GM21529 (cell line): Measurements from ENCODE around the gene RAPGEF5.

Experiments used
- ATAC-seq: cut with Tn5 transposase; IDR thresholded peaks from one replicate; pipeline ENCODE4 v1.9.1; 2021; ENCODE audit not compliant: unreplicated experiment

The RAPGEF5 gene

DNA sequence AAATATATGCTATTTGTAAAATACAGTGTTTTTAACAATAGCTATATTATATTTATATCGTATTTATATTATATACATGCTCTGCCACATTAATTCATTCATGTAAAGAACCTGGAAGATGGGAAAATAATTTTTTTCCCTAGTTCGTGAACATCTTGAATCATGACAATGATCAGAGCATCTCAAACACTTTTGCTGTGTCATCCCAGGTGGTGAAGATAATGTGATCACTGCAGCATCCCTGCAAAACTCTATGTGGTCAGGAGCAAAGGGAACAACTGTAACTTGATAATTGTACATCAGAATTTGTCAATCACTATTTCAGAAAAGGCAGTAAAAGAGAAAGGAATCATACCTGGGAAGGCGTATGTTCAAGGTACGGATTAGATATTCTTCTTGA is 39.3 kb downstream of the RAPGEF5 start:
- ATAC-seq, result no peak

DNA sequence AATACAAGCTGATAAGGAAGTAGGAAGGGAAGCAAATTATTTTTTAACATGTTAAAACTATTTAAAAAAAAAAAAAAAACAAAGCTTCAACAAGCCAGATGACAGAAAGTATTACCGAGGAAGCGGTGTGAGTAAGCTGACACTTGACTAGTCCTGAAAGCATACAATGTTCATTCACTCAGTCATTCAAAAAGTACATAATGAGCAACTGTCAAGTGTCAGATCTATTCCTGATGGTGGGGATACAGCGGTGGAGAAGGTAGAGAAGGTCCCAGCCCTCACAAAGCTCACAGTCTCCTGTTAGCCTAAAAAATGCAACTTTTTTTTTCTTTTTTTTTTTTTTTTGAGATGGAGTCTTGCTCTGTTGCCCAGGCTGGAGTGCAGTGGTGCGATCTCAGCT is 40.0 kb downstream of the RAPGEF5 start:
- no peak for ATAC-seq

DNA sequence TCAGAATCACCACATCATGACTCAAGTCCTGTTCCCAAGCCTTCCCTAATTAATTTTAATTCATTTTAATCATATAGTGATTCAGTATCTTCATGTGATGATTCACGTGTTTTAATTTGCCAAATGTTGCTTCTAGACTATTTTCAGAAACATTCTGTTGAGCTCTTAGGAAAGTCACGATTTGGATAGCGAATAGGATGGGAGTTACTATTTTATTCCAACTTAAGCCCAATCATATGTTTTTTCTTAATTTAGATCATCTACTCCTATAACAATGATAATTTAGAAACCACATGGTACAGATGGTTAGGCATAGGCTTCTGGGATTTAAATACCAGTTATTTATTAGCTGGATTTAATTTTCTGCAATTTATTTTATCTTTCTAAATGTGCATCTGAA is 49.1 kb downstream of the RAPGEF5 start:
- ATAC-seq, result no peak

DNA sequence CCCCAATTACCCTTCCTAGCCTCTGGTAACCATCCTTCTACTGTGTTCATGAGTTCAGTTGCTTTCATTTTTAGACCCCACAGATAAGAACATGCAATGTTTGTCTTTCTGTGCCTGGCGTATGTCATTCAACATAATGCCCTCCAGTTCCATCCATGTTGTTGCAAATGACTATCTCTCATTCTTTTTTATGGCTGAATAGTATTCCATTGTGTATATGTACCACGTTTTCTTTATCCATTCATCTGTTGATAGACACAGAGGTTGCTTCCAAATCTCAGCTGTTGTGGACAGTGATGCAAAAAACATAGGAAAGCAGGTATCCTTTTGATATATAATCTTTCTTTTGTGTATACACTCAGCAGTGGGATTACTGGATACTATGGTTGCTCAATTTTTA is 51.2 kb downstream of the RAPGEF5 start:
- no peak for ATAC-seq

DNA sequence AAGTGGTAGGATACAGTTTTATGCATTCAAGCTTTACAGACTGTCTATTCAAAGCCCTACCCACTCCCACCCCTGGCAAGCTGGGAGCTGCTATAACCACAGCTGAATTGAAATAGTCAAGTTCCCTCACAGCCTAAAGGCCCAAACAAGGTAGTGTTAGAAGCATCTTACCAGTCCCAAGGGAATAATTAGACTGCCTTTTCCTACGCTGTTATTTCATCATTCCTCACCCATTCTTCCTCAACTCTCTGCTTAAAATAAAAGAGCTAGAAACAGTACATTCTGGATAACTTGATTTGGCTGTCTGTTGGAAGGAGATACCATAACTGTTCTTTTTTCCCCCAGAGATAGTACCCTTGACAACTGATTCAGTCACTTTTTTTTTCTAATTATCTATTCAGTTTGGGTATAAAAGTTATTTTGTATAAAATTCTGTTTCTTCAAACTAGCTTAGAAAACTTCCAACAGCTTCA is 54.0 kb downstream of the RAPGEF5 start:
- no peak for ATAC-seq

DNA sequence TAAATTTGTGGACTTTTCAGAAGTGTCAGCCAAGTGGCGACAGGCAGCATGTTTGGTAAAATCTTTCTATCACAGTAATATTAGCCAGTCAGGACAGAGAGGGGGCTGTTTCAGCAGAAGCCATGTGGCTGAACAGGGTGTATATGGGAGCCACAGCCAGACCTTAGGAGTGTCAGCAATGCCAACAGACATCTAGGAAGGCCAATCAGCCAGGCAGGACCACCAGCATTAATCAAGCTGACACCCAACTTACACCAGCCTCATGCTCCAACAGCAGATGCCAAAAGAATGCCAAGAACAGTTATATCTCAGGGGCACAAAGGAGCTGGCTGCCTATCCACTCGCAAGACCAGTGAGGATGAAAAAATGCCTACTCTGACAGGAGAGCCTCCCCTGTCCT is 54.8 kb downstream of the RAPGEF5 start:
- no peak for ATAC-seq

DNA sequence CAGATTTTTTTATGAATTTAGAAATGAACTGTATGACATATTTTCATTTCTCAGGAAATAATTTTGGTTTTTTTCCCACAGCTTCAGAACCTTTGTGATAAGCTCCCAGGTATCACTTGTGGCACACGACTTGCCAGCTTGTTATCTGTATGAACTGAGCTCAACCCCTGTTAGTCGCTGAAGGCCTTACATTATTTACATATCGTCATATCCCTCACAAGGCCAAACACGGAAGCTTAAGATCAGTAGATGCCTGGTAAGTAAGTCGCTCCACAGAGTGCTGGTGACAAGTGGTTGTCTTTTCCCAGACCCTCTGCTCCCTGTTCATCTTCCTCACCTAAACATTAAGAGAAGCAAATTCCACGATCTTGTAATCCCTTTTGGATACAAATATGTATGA is 55.2 kb downstream of the RAPGEF5 start:
- ATAC-seq, result no peak

DNA sequence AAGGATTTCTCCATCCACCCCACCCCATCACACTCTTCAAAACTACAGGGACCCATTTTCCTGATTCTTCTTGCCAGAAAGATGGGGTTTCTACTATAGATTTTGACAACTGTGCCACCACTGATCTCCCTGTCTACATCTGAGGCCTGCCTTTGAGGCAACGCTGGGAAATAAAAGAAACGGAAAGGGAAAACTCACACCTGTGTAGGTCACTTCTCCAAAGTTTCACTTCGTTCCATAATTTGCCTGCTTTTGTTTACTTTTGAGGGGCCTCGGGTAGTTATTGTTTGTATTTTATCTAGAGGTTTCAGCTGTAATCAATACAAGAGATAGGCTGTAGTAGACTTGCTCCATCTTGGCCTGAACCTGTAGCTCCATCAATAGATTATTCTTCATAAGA is 56.1 kb downstream of the RAPGEF5 start:
- no peak for ATAC-seq

DNA sequence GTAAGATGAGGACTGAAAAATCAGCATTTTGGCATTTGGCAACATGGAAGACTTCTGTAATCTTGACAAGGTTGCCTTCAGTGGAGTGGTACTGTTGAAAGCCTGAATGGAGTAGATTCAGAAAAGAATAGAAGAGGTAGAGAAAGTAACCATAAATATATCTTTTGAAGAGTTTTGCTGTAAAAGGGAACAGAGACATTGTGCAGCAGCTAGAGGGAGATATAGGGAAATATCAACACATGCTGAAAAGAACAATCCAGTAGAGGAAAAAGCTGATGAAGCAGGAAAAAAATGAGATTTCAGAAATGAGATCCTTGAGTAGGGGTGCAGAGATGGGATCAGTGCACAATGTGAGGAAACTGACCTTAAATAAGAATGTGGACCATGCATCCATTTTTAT is 60.0 kb downstream of the RAPGEF5 start:
- no peak for ATAC-seq

DNA sequence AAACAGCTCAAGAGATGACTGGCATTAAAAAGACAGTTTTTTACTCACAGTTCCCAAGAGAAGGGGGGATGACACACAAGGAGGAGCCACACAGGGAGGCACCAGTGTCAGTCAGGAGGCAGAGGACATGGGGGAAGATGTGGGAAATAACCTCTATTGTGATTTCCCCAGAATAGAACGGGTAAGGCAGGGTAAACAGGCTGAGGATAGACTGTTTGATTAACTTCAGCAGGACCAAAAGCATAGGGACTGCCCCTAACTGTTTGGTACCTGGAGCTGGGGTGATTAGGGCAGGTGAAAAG is 60.7 kb downstream of the RAPGEF5 start:
- no peak for ATAC-seq

DNA sequence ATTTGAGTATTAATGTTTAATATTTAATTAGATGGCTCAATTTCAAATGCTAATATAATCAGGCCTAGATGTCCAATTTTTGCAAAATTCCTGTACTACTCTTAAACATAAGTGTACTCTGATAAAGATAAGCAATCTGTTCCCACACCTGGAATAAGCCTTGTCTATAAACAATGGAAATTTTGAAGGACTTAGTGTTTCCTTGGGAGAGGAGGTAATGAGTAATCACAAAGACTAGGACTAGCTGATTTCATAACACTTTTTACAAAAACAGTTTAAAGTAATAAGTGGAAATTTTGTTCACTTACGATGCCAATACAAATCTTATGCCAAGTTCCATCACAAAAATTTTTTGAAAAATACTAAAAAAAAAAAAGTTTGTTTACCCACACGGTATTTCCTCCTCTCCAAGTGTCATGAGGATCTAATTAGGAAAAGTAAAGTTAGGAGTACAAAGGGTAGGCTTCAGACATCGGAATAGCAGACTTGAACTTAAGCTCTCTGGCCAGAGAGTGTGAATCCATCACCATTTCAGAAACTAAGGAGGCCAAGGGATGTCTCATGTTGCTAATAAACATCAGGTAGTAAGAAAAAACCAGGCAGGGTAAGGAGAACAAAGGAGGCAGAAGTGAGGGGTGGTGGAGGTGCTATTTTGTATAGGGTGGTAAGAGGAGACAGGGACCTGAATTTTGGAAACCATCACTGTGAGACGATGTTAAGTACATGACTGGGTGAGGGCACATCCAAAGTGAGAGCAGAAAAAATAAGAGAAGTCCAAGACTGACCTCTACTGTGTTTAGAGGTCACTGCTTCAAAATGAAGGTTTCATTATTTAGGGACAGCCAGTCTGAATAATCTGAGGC is 61.3 kb downstream of the RAPGEF5 start:
- ATAC-seq, result no peak

DNA sequence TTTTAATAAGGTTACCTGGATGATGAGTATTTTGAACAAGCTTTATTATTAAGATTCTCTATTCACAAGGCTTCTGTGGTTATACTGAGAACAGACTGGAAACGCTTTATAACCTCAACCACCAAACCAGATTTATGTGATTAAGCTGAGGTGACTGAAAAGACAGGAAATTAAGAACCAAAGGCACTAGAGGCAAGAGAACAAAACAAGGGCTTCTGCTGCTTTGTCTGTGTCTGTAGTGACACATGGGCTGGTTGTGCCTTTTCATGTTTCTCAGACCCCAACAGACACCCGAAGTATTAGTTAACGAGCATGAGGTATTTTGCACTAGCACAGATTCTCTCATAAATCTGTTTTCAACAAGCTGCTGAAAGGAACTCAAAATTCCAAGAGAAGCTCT is 64.4 kb downstream of the RAPGEF5 start:
- ATAC-seq, result no peak

DNA sequence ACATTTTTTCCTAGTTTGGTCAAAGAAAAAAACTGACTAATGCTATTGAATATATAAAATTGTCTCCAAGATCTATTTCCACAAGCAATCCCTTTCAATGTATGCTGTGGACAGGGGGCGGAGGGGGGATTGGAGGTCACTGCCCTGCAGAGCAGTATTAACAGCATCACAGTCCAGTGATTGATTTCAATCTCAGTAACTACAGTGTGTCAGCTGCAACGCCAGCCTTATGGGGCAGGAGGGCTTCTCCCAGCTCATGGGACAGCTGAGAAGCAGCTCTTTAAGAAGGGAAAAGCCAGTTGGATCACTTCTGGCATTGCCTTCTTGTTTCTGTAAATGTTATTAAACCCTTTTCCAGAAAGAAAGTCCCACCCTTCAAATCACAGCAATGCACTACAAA is 65.0 kb downstream of the RAPGEF5 start:
- ATAC-seq, result no peak

DNA sequence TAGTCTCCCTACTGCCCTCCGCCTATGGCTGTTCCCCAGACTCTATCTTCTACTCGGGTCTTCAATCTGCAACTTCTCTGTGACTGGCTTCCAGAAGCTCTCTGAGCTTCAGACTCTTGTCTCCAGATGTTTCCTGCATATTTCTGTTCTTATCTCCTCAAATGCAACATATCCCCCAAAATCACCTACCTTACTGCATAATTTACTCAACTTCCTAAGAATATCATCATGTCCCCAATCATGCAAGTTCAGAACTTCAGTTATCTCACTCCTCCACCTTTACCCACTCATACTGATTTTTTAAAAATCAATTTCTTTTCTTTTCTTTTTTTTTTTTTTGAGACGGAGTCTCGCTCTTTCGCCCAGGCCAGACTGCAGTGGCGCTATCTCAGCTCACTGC is 68.8 kb downstream of the RAPGEF5 start:
- no peak for ATAC-seq

DNA sequence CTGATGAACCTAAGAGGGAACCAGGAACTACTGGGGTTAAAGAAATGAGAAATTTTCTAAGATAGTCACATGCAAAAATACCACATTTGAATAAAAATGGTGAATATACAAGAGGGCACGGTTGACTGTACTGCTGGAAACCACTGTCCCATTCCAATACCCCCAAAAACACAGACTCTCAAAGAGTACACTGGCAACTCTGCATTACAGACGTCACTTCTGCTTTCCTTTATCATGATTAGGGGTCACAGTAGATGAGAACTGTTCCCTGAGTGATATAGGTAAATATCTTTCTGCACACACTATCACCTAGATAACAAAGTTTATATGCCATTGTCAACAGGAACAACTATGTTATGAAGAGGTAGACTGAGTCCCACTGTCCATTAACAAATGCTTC is 69.5 kb downstream of the RAPGEF5 start:
- no peak for ATAC-seq

DNA sequence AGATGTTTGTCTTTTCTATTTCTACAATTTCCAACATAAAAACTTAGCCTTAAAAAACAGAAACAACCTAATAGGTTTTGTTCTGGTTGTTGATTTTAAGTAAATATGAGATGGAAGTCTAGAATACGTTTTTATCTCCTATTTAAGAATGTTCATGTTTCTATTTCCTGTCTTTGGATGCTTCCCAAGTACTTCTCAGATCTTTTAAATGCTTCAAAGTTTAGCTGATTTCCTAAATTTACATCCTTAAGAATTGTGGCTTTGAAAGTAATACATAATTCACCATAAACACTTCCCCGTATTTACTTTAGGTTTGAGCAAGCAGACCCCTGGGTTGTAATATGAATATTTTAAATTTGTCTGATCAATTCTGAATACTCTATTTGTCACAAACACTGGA is 70.5 kb downstream of the RAPGEF5 start:
- no peak for ATAC-seq

DNA sequence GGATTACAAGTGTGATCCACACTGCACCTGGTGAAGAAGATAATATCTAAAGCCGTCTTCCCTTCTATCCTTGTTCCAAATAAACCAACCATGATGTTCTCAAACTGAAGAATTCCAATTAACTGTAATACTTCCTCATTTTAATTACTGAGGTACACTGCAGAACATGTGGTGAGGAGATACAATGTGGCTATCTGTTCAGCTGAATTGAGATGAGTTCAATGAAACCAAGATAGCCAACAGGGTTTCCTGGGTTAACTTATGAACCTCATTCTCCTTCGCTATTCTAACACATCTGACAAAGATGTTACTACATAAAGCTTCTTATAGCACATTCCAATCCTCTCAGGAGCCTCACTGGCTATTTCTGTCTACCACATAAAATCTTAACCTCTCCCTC is 75.5 kb downstream of the RAPGEF5 start:
- no peak for ATAC-seq

DNA sequence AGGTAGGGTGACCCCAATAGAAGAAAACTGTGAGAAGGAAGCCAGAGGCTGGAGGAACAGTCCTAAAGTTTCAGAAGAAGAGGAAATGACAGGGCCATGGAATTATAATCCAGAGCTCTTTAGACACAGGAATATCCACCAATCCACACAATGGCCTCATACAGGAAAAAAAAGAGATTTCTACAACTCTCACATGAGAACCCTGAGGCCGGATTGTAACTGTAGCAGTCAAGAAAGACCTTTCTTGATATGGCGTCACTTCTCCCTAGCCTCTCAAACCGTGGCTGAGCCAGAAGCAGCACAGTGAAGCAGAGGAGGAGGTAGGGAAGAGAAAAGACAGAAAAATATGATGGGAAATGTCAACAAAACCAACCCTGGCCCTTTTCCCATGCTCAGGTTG is 76.9 kb downstream of the RAPGEF5 start:
- no peak for ATAC-seq

DNA sequence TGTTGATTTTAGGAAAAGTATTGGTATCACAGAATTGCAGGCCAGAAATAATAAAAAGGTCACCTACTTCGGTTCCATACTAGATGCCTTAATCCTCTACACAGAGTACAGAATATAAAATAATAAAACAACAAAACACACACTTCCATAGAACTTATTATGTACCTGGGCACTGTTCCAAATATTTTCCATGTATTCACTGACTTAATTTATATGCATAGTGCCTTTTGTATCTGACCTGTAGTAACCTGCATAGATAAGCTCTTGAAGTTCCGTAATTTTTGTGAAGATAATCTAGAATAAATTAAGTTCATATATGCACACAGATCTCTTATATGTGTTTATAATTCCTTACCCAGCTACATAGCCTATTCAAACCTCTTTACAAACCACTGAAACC is 78.3 kb downstream of the RAPGEF5 start:
- no peak for ATAC-seq

DNA sequence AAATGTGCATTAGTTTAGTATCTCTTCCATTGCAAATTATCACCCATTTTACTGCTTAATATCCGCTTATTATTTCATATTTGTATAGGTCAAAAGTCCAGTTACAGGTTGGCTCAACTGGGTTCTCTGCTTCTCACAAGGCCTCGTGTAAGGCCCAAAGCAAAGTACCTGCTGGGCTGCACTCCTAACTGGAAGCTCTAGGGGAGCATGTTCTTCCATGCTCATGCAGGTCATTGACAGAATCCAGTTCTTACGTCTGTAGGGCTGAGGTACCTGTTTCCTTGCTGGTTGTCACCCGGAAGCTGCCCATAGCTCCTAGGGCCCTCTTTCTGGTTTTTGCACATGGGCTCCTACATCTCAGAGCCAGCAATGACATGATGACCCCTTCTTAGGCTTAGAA is 79.6 kb downstream of the RAPGEF5 start:
- no peak for ATAC-seq

DNA sequence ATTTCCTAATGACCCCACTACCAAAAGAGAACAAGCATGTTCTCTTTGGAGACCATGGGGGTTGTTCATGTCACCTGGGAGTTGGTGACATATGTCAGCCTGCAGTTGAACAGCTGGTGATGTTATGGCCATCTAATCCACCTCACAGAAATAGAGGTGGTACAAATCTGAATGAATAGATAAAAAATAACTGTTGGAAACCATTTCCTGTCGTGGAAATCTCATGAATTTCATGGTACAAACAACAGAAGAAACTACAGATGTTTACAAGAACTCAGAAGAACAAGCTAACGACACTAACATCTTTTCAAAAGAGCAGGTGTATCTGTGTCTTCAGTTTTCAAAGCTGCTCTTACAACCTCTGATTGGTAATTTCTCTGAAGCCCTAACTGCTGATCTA is 81.3 kb downstream of the RAPGEF5 start:
- ATAC-seq, result no peak

DNA sequence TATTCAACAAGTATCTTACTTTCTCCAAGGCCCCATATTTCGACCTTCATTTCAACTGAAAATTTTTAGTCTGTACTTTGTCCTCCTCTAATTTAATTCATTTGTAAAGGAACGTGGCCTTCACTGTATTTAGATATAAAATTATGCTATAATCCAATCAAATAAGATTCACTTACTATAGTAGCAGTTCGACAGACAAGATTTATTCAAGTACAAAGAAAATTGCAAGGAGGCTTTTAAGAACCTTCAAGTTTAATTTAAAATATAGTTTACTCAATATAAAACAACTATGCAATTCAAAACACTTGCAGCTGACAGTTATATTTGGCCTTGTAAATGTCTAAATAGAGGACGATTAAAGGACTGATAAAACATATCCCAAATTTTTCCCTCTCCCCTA is 85.6 kb downstream of the RAPGEF5 start:
- ATAC-seq, result no peak

DNA sequence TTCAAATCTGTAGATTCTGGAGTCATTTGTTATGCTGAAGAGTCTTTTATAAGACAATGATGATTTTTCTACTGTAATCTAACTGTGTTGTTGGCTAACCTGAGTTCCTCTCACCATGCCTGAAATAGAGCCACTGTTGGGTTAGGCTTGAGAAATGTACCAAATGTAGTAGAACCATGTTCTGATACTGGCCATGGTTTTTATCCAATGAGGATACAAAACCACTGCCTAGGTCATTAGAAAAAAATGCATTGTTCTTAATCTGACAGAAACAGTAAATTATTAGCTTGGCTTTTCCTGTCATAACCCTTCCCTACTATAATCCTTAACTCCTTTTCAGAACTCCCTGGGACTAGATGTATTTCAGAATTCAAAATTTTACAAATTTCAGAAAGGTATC is 86.6 kb downstream of the RAPGEF5 start:
- no peak for ATAC-seq
